G401 (cell line): ENCODE data around the gene KCNC3. TPM values are rescaled to one million over a fixed set of nuclear protein-coding genes. Genes with fewer than 3 reads are reported as not detected.
A peak's percentile ranks its signal among the peaks of the same experiment; 100 is the strongest.
"Not testable (repeated sequence)": the region's sequence is repeated elsewhere in the genome, so short reads cannot be mapped to it uniquely, and the experiment has no call there.

Source experiments
- DNase-seq: peaks from one replicate; pipeline ENCODE4 v3.0.0-alpha.2; 2015; ENCODE audit warnings: low spot score
- in situ Hi-C: cut with HindIII; loops from 2 replicates; pipeline ENCODE4 v1.10.0; 2016; ENCODE audit warnings: low sequenced_read_pairs, mixed read lengths
- total RNA-seq: library from RNA; depleted of rRNA; stranded (reverse); fragments of >200 nt; shearing (Covaris generic); gene quantifications from 2 replicates; pipeline ENCODE4 v1.2.3, GENCODE V29; 2014

Gene KCNC3
- total RNA-seq, 1 experiment from 2014 or later: 3.4 TPM

- DNase-seq: peak; percentile 89
- in situ Hi-C loops: no loop called here
Measured at GRCh38 chr19:50357178-50358100, 28.3 kb upstream of the KCNC3 start.

GRCh38 chr19:50356691-50357177 is 27.6 kb upstream of the KCNC3 start:
- in situ Hi-C loops: no loop called here
- no peak for DNase-seq

- DNase-seq, in situ Hi-C loops: not testable (repeated sequence)
Measured at GRCh38 chr19:50353487-50353880, 24.3 kb upstream of the KCNC3 start.

- DNase-seq: no peak
- in situ Hi-C loops: no loop called here
Measured at GRCh38 chr19:50352242-50352641, 23.1 kb upstream of the KCNC3 start.

- DNase-seq: no peak
- in situ Hi-C loops: no loop called here
Measured at GRCh38 chr19:50349277-50350057, 20.3 kb upstream of the KCNC3 start.

GRCh38 chr19:50347089-50347581 is 18.0 kb upstream of the KCNC3 start:
- DNase-seq, in situ Hi-C loops: not testable (repeated sequence)

- DNase-seq: no peak
- in situ Hi-C loops: no loop called here
Measured at GRCh38 chr19:50344661-50345318, 15.6 kb upstream of the KCNC3 start.

- in situ Hi-C loops: no loop called here
- no peak for DNase-seq
Measured at GRCh38 chr19:50341091-50341564, 12.0 kb upstream of the KCNC3 start.

GRCh38 chr19:50340331-50340730 is 11.2 kb upstream of the KCNC3 start:
- in situ Hi-C loops: no loop called here
- DNase-seq: no peak

- in situ Hi-C loops, DNase-seq: not testable (repeated sequence)
Measured at GRCh38 chr19:50337031-50337430, 7.9 kb upstream of the KCNC3 start.

GRCh38 chr19:50334741-50335421 is 5.7 kb upstream of the KCNC3 start:
- in situ Hi-C loops: no loop called here
- DNase-seq: no peak

- DNase-seq: no peak
- in situ Hi-C loops: no loop called here
Measured at GRCh38 chr19:50333737-50334617, 4.8 kb upstream of the KCNC3 start.

GRCh38 chr19:50333235-50333736 is 4.1 kb upstream of the KCNC3 start:
- DNase-seq: peak; percentile 96
- in situ Hi-C loops: no loop called here

- DNase-seq: peak; percentile 59
- in situ Hi-C loops: no loop called here
Measured at GRCh38 chr19:50332244-50333038, 3.3 kb upstream of the KCNC3 start.

- in situ Hi-C loops: no loop called here
- DNase-seq: no peak
Measured at GRCh38 chr19:50331994-50332243, 2.7 kb upstream of the KCNC3 start.

GRCh38 chr19:50331221-50331993 is 2.2 kb upstream of the KCNC3 start:
- DNase-seq: peak; percentile 39

More at GRCh38 chr19:50331221-50331993, 2.2 kb upstream of the KCNC3 start:
- in situ Hi-C loops: no loop called here
